Type B pancreatic cell (in vitro differentiated cells): ENCODE data around the gene MAP3K6. TPM values are rescaled to one million over a fixed set of nuclear protein-coding genes. Genes with fewer than 3 reads are reported as not detected.

Experiments
- DNase-seq: peaks from one replicate; pipeline ENCODE4 v3.0.0; 2021; ENCODE audit warnings: mixed read lengths; ENCODE audit not compliant: unreplicated experiment; ENCODE audit errors: extremely low spot score
- H3K27ac Mint-ChIP-seq: 2 replicates; pipeline ENCODE4 v1.8.0; 2021; ENCODE audit warnings: mild to moderate bottlenecking, mixed read lengths
- H3K27me3 Mint-ChIP-seq: 2 replicates; pipeline ENCODE4 v1.8.0; 2021; ENCODE audit warnings: mixed read lengths
- H3K36me3 Mint-ChIP-seq: 2 replicates; pipeline ENCODE4 v1.8.0; 2021; ENCODE audit warnings: mixed read lengths
- H3K4me1 Mint-ChIP-seq: one replicate; pipeline ENCODE4 v1.8.0; 2021; ENCODE audit warnings: mixed read lengths; ENCODE audit not compliant: unreplicated experiment
- H3K4me3 Mint-ChIP-seq: 2 replicates; pipeline ENCODE4 v1.8.0; 2021; ENCODE audit warnings: mild to moderate bottlenecking, mixed read lengths
- H3K9me3 Mint-ChIP-seq: 2 replicates; pipeline ENCODE4 v1.8.0; 2021; ENCODE audit warnings: mixed read lengths
- CTCF ChIP-seq: fragments of 200-600 bp; sonication (generic); conservative IDR thresholded peaks from 2 replicates; pipeline ENCODE4 v1.5.0; 2021; ENCODE audit warnings: antibody characterized with exemption, mild to moderate bottlenecking
- total RNA-seq: library from RNA; stranded (reverse); gene quantifications from 2 replicates; pipeline ENCODE4 v1.2.1, GENCODE V29; 2021; ENCODE audit warnings: low replicate concordance

The MAP3K6 gene
- total RNA-seq, 1 donor from 2014 or later, result 15.6 TPM

GRCh38 chr1:27338751-27339150, 28.0 kb downstream of the MAP3K6 start:
- Mint-ChIP-seq H3K4me1 (peaks cover 29% of the 10 kb centered on the region), H3K9me3 (no peaks in the 10 kb centered on the region), H3K27me3 (no peaks in the 10 kb centered on the region), H3K36me3 (peaks cover 7% of the 10 kb centered on the region), H3K27ac (peak overlapping the region; percentile 56), H3K4me3 (peak overlapping the region; percentile 30)
- no peak for TF ChIP-seq CTCF
- DNase-seq, result no peak

GRCh38 chr1:27336756-27337155, 30.0 kb downstream of the MAP3K6 start:
- DNase-seq, result no peak
- peaks cover 18% of the 10 kb centered on the region for H3K4me1 Mint-ChIP-seq
- no peak overlapping the region for H3K27ac Mint-ChIP-seq
- no peaks in the 10 kb centered on the region for H3K27me3 Mint-ChIP-seq
- TF ChIP-seq CTCF, result no peak
- H3K4me3 Mint-ChIP-seq, result no peak overlapping the region
- peaks cover 13% of the 10 kb centered on the region for H3K36me3 Mint-ChIP-seq
- H3K9me3 Mint-ChIP-seq, result no peaks in the 10 kb centered on the region

- Mint-ChIP-seq H3K36me3 (peaks cover 13% of the 10 kb centered on the region), H3K4me1 (peaks cover 11% of the 10 kb centered on the region), H3K27me3 (no peaks in the 10 kb centered on the region), H3K27ac (no peak overlapping the region), H3K4me3 (no peak overlapping the region), H3K9me3 (no peaks in the 10 kb centered on the region)
- TF ChIP-seq CTCF, result no peak
- DNase-seq, result no peak
These were observed 31.0 kb downstream of the MAP3K6 start for GRCh38 chr1:27335506-27336422.

- no peak overlapping the region for H3K4me3 Mint-ChIP-seq
- no peaks in the 10 kb centered on the region for H3K27me3 Mint-ChIP-seq
- H3K4me1 Mint-ChIP-seq, result peaks cover under 1% of the 10 kb centered on the region
- H3K9me3 Mint-ChIP-seq, result no peaks in the 10 kb centered on the region
- DNase-seq, result no peak
- no peak for TF ChIP-seq CTCF
- peaks cover 13% of the 10 kb centered on the region for H3K36me3 Mint-ChIP-seq
- no peak overlapping the region for H3K27ac Mint-ChIP-seq
These were observed 33.0 kb downstream of the MAP3K6 start for GRCh38 chr1:27333717-27334279.

GRCh38 chr1:27332536-27333281, 34.1 kb downstream of the MAP3K6 start:
- DNase-seq, result no peak
- peak; percentile 87 for TF ChIP-seq CTCF
- no peaks in the 10 kb centered on the region for H3K27me3 Mint-ChIP-seq
- H3K27ac Mint-ChIP-seq, result no peak overlapping the region
- no peak overlapping the region for H3K4me3 Mint-ChIP-seq
- H3K9me3 Mint-ChIP-seq, result no peaks in the 10 kb centered on the region
- H3K4me1 Mint-ChIP-seq, result no peaks in the 10 kb centered on the region
- H3K36me3 Mint-ChIP-seq, result peaks cover 13% of the 10 kb centered on the region
